GM19023 (cell line): ENCODE measurements around the gene PARPBP.
"Not testable (repeated sequence)": the region's sequence is repeated elsewhere in the genome, so short reads cannot be mapped to it uniquely, and the experiment has no call there.

Experiments used
- ATAC-seq: cut with Tn5 transposase; IDR thresholded peaks from one replicate; pipeline ENCODE4 v1.9.1; 2021; ENCODE audit warnings: mild to moderate bottlenecking, moderate library complexity; ENCODE audit not compliant: unreplicated experiment

PARPBP gene

GRCh38 chr12:102147062-102147587 lies 27.1 kb downstream of the PARPBP start:
- ATAC-seq, result not testable (repeated sequence)

- not testable (repeated sequence) for ATAC-seq
Measured at GRCh38 chr12:102155206-102155605, 35.2 kb downstream of the PARPBP start.

GRCh38 chr12:102163383-102163782 lies 43.4 kb downstream of the PARPBP start:
- ATAC-seq, result no peak

GRCh38 chr12:102167821-102168604 lies 48.0 kb downstream of the PARPBP start:
- ATAC-seq, result peak; percentile 58

GRCh38 chr12:102169922-102170621 lies 50.1 kb downstream of the PARPBP start:
- no peak for ATAC-seq

- no peak for ATAC-seq
Measured at GRCh38 chr12:102171951-102172350, 52.0 kb downstream of the PARPBP start.

- no peak for ATAC-seq
Measured at GRCh38 chr12:102172436-102172835, 52.5 kb downstream of the PARPBP start.

GRCh38 chr12:102174117-102174516 lies 54.1 kb downstream of the PARPBP start:
- ATAC-seq, result no peak

- ATAC-seq, result no peak
Measured at GRCh38 chr12:102174761-102175160, 54.8 kb downstream of the PARPBP start.

- no peak for ATAC-seq
Measured at GRCh38 chr12:102182635-102183034, 62.7 kb downstream of the PARPBP start.

GRCh38 chr12:102195826-102196225 lies 75.8 kb downstream of the PARPBP start:
- ATAC-seq, result no peak

GRCh38 chr12:102197789-102198188 lies 77.8 kb downstream of the PARPBP start, which contains the start of gene PMCH:
TSS of gene PMCH (minus strand) at chr12:102197833. CDS start at chr12:102197770, 63 bp downstream.
- ATAC-seq, result peak; percentile 62

- no peak for ATAC-seq
Measured at GRCh38 chr12:102201436-102202061, 81.6 kb downstream of the PARPBP start.

GRCh38 chr12:102202556-102202955 lies 82.6 kb downstream of the PARPBP start:
- no peak for ATAC-seq

GRCh38 chr12:102204025-102204424 lies 84.0 kb downstream of the PARPBP start:
- no peak for ATAC-seq

- no peak for ATAC-seq
Measured at GRCh38 chr12:102215992-102216691, 96.2 kb downstream of the PARPBP start.

- ATAC-seq, result no peak
Measured at GRCh38 chr12:102220736-102221135, 100.8 kb downstream of the PARPBP start.

GRCh38 chr12:102227954-102228353 lies 108.0 kb downstream of the PARPBP start:
- no peak for ATAC-seq

GRCh38 chr12:102232036-102232435 lies 112.1 kb downstream of the PARPBP start:
- ATAC-seq, result no peak

- ATAC-seq, result no peak
Measured at GRCh38 chr12:102232446-102232845, 112.5 kb downstream of the PARPBP start.

GRCh38 chr12:102234599-102234998 lies 114.6 kb downstream of the PARPBP start:
- ATAC-seq, result no peak
